ENCODE results near the gene NCK2. TPM values are rescaled to one million over a fixed set of nuclear protein-coding genes. Genes with fewer than 3 reads are reported as not detected.

NCK2 gene
- total RNA-seq, 1 experiment from 2014 or later = 75.4 TPM

- DNase-seq (ENCODE audit: low spot score) = no peak
- TF ChIP-seq ESRRA (CRISPR knock-in tag; IDR thresholded peaks at IDR 0.05; ENCODE audit: borderline replicate concordance) (no peak), ELF4 (CRISPR knock-in tag; IDR thresholded peaks at IDR 0.05; ENCODE audit: low read depth) (no peak), ZSCAN18 (CRISPR knock-in tag; IDR thresholded peaks at IDR 0.05) (no peak), ATF3 (CRISPR knock-in tag; conservative IDR thresholded peaks at IDR 0.05) (no peak), CTCF (IDR thresholded peaks at IDR 0.05) (no peak), FOXJ3 (CRISPR knock-in tag; IDR thresholded peaks at IDR 0.05; ENCODE audit: borderline replicate concordance) (no peak), ZNF425 (CRISPR knock-in tag; conservative IDR thresholded peaks at IDR 0.05) (no peak), ERG (CRISPR knock-in tag; IDR thresholded peaks at IDR 0.05) (no peak), TEAD4 (CRISPR knock-in tag; IDR thresholded peaks at IDR 0.05) (no peak), ZMAT4 (CRISPR knock-in tag; IDR thresholded peaks at IDR 0.05) (no peak), NFE2L1 (CRISPR knock-in tag; IDR thresholded peaks at IDR 0.05) (no peak), ZNF671 (CRISPR knock-in tag; IDR thresholded peaks at IDR 0.05) (no peak), OVOL2 (CRISPR knock-in tag; IDR thresholded peaks at IDR 0.05; ENCODE audit: borderline replicate concordance) (no peak), KAT7 (CRISPR knock-in tag; IDR thresholded peaks at IDR 0.05; ENCODE audit: borderline replicate concordance) (no peak), NR3C1 (CRISPR knock-in tag; conservative IDR thresholded peaks at IDR 0.05; ENCODE audit: low read depth) (no peak), FOXP4 (CRISPR knock-in tag; IDR thresholded peaks at IDR 0.05) (no peak), ZNF416 (CRISPR knock-in tag; IDR thresholded peaks at IDR 0.05) (no peak), IRF2 (CRISPR knock-in tag; IDR thresholded peaks at IDR 0.05; ENCODE audit: borderline replicate concordance, low read depth) (no peak), ZNF423 (CRISPR knock-in tag; IDR thresholded peaks at IDR 0.05) (no peak), FOXP1 (CRISPR knock-in tag; IDR thresholded peaks at IDR 0.05; ENCODE audit: borderline replicate concordance) (no peak)
- H3K27ac Mint-ChIP-seq = no peak overlapping the region; the same call in 1 of the 2 replicates
Observed at GRCh38 chr2:105822186-105822585, 77.5 kb downstream of the NCK2 start.

More at GRCh38 chr2:105822186-105822585, 77.5 kb downstream of the NCK2 start:
- Mint-ChIP-seq H3K27me3 (ENCODE audit: low read depth) (no peaks in the 10 kb centered on the region), H3K36me3 (peaks cover 22% of the 10 kb centered on the region), H3K9me3 (peaks cover 7% of the 10 kb centered on the region; the same call in 1 of the 2 replicates), H3K4me1 (peaks cover 21% of the 10 kb centered on the region), H3K4me3 (no peak overlapping the region)
- ChIA-PET CTCF (interaction anchor here (0.6 kb wide), 1 partner anchor 12 kb away, joined by 5 read pairs; no protein-coding TSS in a partner anchor), POLR2A (no interaction called here)
- ATAC-seq = peak; percentile 51; the same call in 1 of the 2 replicates

Measured in WTC11 (cell line).